HS-27A (cell line): ENCODE results near the gene CST4.
"Not testable (repeated sequence)": the region's sequence is repeated elsewhere in the genome, so short reads cannot be mapped to it uniquely, and the experiment has no call there.

Source experiments
- DNase-seq: peaks from one replicate; pipeline ENCODE4 v3.0.0-alpha.2; 2012; ENCODE audit warnings: low read depth, missing footprints

CST4 gene

GRCh38 chr20:23687986-23688385 lies 852 bp downstream of the CST4 start:
- DNase-seq, result no peak

DNA sequence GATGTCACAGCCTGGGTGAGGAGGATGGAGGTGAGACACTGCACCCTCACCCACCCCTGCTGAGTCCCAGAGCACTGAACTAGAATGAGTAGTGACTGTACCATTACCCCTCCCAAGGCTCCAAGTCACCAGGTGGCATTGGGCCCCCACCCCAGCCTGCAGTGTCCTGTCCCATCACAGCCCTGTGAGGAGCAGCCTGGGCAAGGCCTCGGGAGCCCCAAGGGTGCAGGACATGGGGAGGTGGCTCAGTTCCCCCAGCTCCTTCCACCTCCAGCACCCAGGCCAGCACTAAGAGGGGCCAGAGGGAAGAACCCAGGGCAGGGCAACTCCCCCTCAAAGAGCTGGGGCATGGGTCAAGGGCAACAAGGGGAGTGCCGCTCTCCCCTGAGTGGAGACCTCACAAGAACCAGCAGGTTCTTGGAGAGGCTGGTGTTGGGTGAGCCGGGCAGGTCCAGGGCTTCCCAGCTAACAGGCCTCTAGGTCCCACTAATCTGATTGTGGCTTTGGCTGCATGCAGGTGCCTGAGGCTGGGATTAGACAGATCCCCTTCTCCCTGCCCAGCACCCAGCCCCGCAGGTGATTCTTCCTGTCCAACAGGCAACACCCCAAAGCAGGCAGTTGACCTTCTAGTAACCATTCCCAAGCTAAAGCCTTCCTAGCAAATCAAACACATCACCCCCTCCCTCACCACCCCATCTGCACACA lies 2.6 kb downstream of the CST4 start:
- DNase-seq, result no peak

- not testable (repeated sequence) for DNase-seq
Observed at GRCh38 chr20:23685529-23685896, 3.3 kb downstream of the CST4 start.

DNA sequence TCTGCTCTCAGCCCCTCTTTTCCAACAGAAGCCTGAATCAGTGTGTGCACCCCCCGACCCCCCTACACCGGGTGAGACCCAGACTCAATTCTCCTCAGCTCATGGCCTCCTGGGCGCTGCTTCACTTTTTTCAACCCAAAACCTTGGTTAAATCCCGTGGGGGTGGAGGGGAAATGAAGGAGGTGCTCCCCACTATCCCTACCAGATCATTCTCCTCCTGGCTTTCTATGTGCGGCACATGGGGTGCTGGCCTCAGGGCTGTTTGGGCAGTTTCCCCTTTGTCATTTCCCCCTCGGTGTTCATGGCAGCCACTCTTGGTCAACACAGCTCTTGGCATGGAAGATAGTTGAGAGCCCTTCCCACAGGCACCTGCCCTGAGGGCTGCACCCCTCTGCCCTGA lies 4.6 kb downstream of the CST4 start:
- no peak for DNase-seq

DNA sequence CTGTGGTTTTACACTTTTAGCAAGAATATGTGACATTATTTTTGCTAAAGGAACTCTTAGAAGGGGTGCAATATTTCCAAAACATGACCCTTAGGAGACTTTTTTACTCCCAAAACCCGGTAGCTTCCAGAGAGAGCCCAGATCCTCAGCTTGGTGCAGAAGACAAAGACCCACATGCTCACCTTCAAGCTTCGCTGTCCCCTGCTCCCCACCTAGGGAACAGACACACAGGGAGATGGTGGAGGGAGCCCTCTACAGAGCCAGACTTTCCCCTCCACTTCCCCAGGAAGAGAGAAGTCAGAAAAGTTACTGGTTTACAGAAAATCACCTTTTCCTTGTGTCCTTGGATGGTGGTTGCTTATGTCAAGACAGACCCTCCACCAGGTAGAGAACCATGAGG lies 5.0 kb downstream of the CST4 start:
- no peak for DNase-seq

GRCh38 chr20:23683281-23683680 lies 5.6 kb downstream of the CST4 start:
- no peak for DNase-seq

DNA sequence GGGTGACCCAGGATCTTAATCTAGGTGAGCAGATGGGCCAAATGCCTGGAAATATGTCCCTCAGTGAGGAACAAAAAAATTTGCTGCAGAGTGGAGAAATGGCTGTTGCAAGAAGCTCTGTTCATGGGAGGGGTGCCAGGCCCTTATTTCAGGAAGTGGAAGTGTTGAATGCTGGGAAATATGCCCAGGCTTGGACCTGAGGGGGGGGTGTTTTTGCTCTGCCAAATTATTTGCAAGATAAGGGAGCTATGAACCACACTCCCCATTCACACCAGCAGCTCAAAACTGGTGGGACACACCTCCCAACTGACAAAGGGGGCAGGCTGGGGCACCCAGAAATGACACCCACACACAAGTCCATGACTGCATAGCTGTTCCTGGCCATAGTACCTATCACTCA lies 8.7 kb downstream of the CST4 start:
- DNase-seq, result no peak

DNA sequence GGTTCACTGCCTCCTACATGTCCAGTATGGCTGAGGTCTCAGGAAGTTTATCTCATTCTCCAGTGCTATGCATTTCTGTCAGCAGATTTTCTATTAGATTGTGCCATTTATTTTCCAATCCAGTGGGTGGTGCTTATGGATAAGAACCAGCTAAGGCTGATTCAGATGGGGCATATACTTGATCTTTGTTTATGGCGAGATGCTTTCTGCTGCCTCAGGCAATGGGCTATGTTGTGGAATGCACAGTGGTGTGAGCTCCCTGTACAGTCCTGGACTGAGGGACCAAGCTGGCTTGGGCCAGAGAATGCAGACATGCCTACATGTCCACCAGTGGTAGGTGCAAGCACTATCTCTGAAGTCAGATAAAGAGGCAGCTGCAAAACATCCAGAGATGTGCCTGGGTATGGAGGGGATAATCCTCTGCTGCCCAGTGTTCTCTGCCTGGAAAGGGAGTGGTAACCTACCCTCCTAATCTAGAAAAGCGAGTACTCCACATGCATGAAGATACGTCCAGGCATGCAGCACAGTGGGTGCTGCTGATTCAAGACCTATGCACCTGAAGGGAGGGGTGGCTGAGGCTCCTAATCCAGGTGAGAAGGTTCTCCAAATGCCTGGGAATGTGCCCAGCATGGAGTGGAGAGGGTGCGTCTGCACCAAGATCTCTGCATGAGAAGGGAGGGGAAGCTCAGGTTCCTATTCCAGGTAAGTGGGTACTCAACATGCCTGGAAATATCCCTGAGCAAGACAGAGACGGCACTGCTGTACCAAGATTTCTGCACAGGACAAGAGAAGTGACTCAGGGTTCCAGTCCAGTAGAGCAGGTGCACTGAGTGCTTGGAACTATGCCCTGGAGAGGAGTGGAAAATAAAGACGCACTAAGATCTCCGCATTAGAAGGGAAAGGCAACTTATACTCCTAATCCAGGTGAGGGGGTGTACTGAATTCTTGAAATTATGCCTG lies 9.4 kb downstream of the CST4 start:
- DNase-seq, result no peak

DNA sequence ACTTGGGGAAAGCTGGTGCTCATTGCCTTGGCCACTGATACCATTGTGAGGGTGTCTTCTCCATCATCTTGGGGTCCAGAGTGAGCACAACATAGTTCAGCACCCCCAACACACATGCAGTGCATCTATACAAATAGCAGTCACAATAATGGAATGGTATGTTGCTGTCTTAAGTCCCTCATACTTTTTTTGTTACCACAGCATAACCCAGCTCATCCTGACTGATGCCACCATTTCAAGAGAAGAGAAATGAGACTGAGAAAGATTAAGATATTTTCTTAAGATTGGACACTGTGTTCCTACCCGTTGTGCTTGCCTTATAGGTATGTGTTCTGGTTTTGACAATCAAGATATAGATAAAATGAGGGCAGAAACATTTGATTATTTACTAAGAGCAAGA lies 15.6 kb downstream of the CST4 start:
- DNase-seq, result no peak

DNA sequence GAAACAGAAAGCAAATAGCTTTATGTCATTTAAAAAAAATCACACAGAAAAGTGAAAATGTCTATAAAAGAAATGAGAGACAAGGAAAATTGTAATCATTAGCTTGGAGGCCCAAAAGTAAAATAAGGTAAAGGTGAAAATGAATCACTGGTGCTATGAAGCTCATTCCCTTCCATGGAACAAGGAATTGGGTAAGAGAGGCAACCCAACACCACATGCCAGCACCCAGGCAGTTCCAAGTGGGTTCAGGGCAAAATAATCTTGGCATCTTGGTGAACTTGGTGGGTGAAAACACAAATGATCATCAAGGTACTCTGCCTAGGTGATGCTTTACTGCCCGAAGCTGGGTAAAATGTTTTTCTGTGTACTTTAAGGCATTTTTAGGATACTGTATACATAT lies 16.7 kb downstream of the CST4 start:
- no peak for DNase-seq

- DNase-seq, result no peak
Observed at GRCh38 chr20:23671479-23671878, 17.4 kb downstream of the CST4 start.

DNA sequence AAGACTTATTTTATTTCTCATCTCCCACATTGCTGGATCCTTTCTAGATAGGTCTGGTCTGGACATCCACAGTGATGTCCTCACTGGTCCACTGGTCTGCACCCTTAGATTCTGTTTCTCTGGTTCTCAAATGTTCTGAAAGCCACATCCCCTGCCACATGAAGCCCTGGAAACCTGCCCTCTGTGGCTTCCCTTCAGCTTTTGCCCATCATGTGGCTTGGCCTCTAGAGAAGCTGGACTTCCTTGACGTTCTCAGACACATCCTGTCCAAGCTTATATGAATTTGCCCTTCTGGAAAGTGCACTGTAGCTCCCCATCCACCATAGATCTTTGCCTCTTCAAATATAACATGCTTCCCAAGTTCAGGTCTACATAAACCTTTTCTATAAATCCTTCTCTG lies 18.5 kb downstream of the CST4 start:
- DNase-seq, result no peak

DNA sequence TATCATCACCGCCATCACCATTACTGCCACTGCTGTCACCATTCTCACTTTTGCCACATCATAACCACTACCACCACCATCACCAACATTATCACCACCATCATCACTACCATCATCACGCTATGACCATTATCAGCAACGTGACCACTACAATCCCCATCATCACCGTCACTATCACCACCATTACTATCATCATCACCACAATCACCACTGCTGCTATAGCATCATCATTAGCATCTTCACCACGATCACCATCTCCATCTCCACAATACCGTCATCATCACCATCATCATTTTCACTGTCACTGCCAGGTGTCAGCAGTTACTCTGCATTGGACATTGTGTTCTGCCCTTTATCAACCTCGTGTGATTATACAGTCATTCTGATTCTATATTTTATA lies 19.0 kb downstream of the CST4 start:
- no peak for DNase-seq

DNA sequence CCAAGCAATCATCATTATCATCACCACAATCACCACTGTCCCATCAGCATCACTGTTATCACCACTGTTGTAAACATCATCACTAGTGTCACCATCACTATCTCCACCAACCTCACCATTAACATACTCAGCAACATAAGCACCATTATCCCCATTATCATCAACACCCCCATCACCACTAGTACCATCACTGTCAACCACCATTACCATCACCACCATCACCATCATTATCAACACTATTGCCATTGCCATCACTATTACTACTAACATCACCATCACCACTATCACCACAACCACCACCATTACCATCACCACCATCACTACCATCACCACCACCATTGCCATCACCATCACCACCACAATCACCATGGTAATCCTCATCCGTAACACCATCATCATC lies 19.5 kb downstream of the CST4 start:
- DNase-seq, result no peak

DNA sequence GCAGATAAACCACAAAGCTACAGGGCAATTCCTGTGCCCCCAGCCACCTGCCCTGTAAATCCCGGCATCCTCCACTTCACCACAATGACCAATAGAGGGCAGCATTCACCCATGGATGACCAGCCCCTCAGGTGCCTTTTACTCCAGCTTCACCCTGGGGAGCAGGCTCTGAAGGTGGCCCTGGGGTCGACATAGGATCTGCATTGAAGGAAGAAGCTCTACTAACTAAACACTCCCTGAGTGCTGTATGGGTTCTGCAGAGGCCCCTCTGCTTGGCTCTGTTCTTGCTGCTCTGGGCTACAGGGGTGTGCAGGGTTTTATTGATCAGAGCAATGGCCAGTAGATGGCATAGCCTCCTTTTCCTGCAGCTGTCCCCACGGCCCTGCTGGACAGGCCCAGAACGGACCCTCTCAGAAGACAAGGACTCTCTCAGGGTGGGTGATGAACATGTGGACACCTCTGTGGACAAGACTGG lies 20.3 kb downstream of the CST4 start:
- peak; percentile 62 for DNase-seq

DNA sequence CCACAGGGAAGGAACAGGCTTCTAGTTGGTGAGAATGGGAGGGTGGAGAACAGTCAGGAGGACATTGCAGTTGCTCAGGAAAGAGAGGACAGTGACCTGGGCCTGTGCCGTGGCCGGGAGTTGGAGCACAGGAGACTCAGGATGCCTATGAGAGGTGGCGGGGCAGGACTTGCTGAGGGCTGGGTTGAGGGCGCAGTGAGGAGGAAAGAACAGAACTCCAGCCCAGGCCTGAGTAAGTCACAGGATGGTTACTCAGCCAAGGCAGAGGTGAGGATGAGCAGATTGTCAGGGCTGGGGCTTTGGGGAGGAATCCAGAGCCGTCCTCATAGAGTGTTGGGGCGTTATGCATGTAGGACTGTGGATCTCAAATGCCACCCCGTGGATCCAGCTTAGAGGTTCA lies 21.2 kb downstream of the CST4 start:
- no peak for DNase-seq

DNA sequence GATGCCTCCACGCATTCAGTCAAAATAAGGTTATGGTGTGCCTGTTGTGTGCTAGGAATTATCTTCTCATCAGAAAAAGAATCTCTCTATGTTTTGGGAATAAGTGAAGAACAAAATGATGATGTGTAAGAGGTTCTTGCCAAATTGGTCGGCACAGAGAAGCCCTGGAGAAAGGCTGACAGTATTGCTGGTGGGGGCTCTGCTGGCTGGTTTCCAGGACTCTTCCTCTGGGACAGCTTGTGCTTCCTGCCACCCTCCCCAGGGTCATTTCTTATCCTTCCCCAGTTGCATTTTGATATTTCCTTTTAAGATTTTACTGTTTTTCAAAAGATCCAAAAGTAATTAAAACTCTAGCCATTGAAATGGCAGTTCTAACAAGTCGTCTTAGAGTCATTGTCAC lies 22.1 kb downstream of the CST4 start:
- no peak for DNase-seq

GRCh38 chr20:23666189-23666588 lies 22.6 kb downstream of the CST4 start:
- DNase-seq, result no peak

DNA sequence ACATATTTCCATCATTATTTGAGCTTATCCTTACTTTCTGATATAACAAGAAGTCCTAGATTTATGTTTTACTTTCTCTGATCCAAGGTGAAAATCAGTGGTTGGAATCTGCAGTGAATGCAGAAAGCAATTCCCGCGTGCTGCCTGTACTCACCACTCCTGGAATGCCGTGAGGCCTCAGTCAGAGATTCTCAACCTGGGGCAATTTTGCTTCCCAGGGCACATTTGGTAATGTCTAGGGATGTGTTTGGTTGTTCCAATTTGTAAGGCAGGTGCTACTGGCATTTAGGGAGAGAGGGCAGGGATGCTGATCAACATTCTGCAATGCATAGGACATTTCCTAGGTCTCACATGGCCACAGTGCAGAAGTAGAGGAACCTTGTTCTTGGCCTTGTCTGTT lies 23.9 kb downstream of the CST4 start:
- DNase-seq, result no peak

DNA sequence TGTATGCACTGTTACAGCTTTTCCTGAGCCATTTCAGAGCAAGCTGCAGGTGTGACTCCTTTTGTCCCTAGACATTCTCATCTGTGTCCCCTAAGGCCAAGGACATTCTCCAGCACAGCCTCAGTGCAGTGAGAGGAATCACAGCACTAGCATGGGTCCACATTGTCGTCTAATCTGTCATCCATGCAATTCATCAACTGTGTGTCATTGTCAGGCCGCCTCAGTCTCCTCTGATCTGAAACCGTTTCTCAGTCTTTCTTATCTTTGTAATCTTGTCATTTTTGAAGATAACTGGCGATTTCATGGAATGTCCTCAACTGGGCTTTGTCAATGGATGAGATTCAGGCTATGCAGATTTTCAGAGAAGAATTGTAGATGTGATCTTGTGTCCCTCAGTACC lies 24.8 kb downstream of the CST4 start:
- DNase-seq, result not testable (repeated sequence)

DNA sequence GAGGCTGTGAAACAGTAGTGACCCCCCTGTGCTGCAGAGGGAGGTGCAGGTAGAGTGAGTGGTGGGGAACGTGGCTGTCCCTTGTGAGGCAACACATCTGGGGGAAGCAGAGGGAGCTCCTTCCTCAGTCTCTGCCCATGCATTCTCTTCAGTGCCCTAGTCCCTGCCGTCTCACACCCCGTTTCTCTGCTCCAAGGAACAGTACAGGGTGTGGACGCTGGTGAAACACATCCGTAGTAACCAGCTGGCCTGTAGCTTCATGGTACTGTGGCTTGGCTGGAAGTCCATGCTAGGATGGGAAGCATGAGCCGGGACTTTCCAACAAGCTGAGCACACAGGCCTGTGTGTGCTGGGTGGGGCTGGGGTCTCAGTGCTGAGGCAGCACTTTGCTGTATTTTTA lies 25.7 kb downstream of the CST4 start:
- DNase-seq, result no peak

GRCh38 chr20:23662276-23662870 lies 26.5 kb downstream of the CST4 start:
- no peak for DNase-seq

- no peak for DNase-seq
Observed at GRCh38 chr20:23661002-23661429, 27.8 kb downstream of the CST4 start.
